ENCODE data around the gene MYO15B.

DNA sequence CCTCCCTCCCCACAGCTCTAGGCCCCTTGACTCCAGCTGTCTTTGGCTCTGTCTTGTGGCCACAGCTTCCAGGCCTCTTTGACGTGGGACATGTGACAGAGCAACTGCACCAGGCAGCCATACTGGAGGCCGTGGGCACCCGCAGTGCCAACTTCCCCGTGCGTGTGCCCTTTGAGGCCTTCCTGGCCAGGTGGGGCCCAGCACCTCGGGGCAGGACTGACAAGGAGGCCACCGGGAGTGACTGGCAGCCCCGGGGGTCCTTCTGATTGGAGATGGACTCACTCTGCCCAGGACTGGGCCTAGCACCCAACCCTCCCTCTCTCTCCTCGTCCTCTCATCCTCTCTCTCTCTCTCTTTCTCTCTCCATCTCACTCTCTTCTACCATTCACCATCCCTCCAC, 15.5 kb downstream of the MYO15B start:
- TF ChIP-seq POLR2A (IDR thresholded peaks at IDR 0.05) (no peak), POLR2AphosphoS5 (IDR thresholded peaks at IDR 0.05) (no peak)

Measured in stomach (tissue), 4 donors.